ENCODE results near the gene SERBP1. TPM values are rescaled to one million over a fixed set of nuclear protein-coding genes. Genes with fewer than 3 reads are reported as not detected.
"Not testable (repeated sequence)": the region's sequence is repeated elsewhere in the genome, so short reads cannot be mapped to it uniquely, and the experiment has no call there.

SERBP1 gene
- total RNA-seq, 6 donors from 2014 or later = 93.2 to 199 (median 138) TPM

- Histone ChIP-seq H3K36me3 (peaks cover 26 to 100% (median 67%) of the 10 kb centered on the region in 4 donors), H3K9me3 (no peaks in the 10 kb centered on the region), H3K27ac (no peak overlapping the region), H3K4me1 (peaks cover 4 to 15% (median 9%) of the 10 kb centered on the region in 4 donors), H3K4me3 (no peak overlapping the region), H3K27me3 (no peaks in the 10 kb centered on the region)
- DNase-seq = no peak
- no peak for TF ChIP-seq POLR2AphosphoS5 (IDR thresholded peaks at IDR 0.05)
- TF ChIP-seq CTCF (IDR thresholded peaks at IDR 0.05) = no peak
- no peak for TF ChIP-seq POLR2A (IDR thresholded peaks at IDR 0.05)
- TF ChIP-seq EP300 (IDR thresholded peaks at IDR 0.05) = no peak
- ATAC-seq (ENCODE audit: low FRiP score in 2 of 2) = no peak
These were observed 9.2 kb downstream of the SERBP1 start for GRCh38 chr1:67420835-67421492.

GRCh38 chr1:67418839-67419586 lies 11.2 kb downstream of the SERBP1 start:
- Histone ChIP-seq H3K27me3 (no peaks in the 10 kb centered on the region), H3K36me3 (peaks cover 30 to 100% (median 67%) of the 10 kb centered on the region in 4 donors), H3K4me3 (no peak overlapping the region), H3K9me3 (no peaks in the 10 kb centered on the region), H3K27ac (peak overlapping the region in 1 of 4 donors; percentile 11), H3K4me1 (peaks cover 4 to 25% (median 6%) of the 10 kb centered on the region in 4 donors)
- ATAC-seq (ENCODE audit: low FRiP score in 2 of 2) (no peak), DNase-seq (no peak)
- 66 to 71% methylated on average over 6 of the region's 6 CpGs for WGBS, 2 donors
- TF ChIP-seq POLR2A (IDR thresholded peaks at IDR 0.05) (no peak), CTCF (IDR thresholded peaks at IDR 0.05) (no peak), POLR2AphosphoS5 (IDR thresholded peaks at IDR 0.05) (no peak), EP300 (IDR thresholded peaks at IDR 0.05) (no peak)

- H3K27me3 ChIP-seq; DNase-seq; H3K9me3 ChIP-seq; ATAC-seq (ENCODE audit: low FRiP score in 2 of 2); H3K4me3 ChIP-seq: not testable (repeated sequence)
- 60 to 66% methylated on average over 4 of the region's 4 CpGs for WGBS, 2 donors
- peak overlapping the region in 1 of 4 donors; percentile 40 for H3K27ac ChIP-seq
- peaks cover 26 to 100% (median 66%) of the 10 kb centered on the region in 4 donors for H3K36me3 ChIP-seq
- peaks cover 4 to 25% (median 6%) of the 10 kb centered on the region in 4 donors for H3K4me1 ChIP-seq
These were observed 12.5 kb downstream of the SERBP1 start for GRCh38 chr1:67417733-67418132.

- H3K9me3 ChIP-seq = no peaks in the 10 kb centered on the region
- TF ChIP-seq CTCF (IDR thresholded peaks at IDR 0.05) (no peak), POLR2AphosphoS5 (IDR thresholded peaks at IDR 0.05) (no peak), EP300 (IDR thresholded peaks at IDR 0.05) (no peak), POLR2A (IDR thresholded peaks at IDR 0.05) (no peak)
- peak in 1 of 2 donors; percentile 39 for DNase-seq
- H3K4me3 ChIP-seq = no peak overlapping the region
- ATAC-seq (ENCODE audit: low FRiP score in 2 of 2) = no peak
- H3K4me1 ChIP-seq = peaks cover 0 to 22% (median 6%) of the 10 kb centered on the region in 4 donors
- H3K27ac ChIP-seq = peak overlapping the region in 1 of 4 donors; percentile 10
- H3K27me3 ChIP-seq = no peaks in the 10 kb centered on the region
- peaks cover 24 to 92% (median 52%) of the 10 kb centered on the region in 4 donors for H3K36me3 ChIP-seq
- 87% methylated on average over 13 of the region's 13 CpGs for WGBS, 2 donors
These were observed 15.2 kb downstream of the SERBP1 start for GRCh38 chr1:67415041-67415440.

- ATAC-seq (ENCODE audit: low FRiP score in 2 of 2) (peak in 1 of 2 donors; percentile 22), DNase-seq (no peak)
- H3K27ac ChIP-seq = peak overlapping the region in 1 of 4 donors; percentile 10
- H3K4me3 ChIP-seq = no peak overlapping the region
- 69 to 76% methylated on average over 2 of the region's 2 CpGs for WGBS, 2 donors
- no peaks in the 10 kb centered on the region for H3K9me3 ChIP-seq
- TF ChIP-seq CTCF (IDR thresholded peaks at IDR 0.05) (no peak), POLR2A (IDR thresholded peaks at IDR 0.05) (no peak), POLR2AphosphoS5 (IDR thresholded peaks at IDR 0.05) (no peak)
- peaks cover 24 to 89% (median 52%) of the 10 kb centered on the region in 4 donors for H3K36me3 ChIP-seq
- no peaks in the 10 kb centered on the region for H3K27me3 ChIP-seq
- peaks cover 0 to 22% (median 5%) of the 10 kb centered on the region in 4 donors for H3K4me1 ChIP-seq
These were observed 15.6 kb downstream of the SERBP1 start for GRCh38 chr1:67414574-67414973.

- peaks cover 17 to 76% (median 47%) of the 10 kb centered on the region in 4 donors for H3K36me3 ChIP-seq
- not testable (repeated sequence) for H3K4me3 ChIP-seq; H3K9me3 ChIP-seq; DNase-seq; ATAC-seq (ENCODE audit: low FRiP score in 2 of 2); H3K27ac ChIP-seq; H3K27me3 ChIP-seq
- H3K4me1 ChIP-seq = peaks cover 0 to 11% (median 2%) of the 10 kb centered on the region in 4 donors
- WGBS, 2 donors = 75 to 82% methylated on average over 2 of the region's 2 CpGs
These were observed 17.1 kb downstream of the SERBP1 start for GRCh38 chr1:67413101-67413500.

Measured in upper lobe of left lung (tissue), 6 donors.